Measurements from ENCODE around the gene ACSS1. TPM values are rescaled to one million over a fixed set of nuclear protein-coding genes. Genes with fewer than 3 reads are reported as not detected.

Gene ACSS1
- polyA plus RNA-seq, 1 donor from 2014 or later: 59.8 TPM

GRCh38 chr20:24999568-24999967 lies 58.4 kb downstream of the ACSS1 start:
- H3K4me3 Mint-ChIP-seq: no peak overlapping the region
- H3K9me3 Mint-ChIP-seq: no peaks in the 10 kb centered on the region
- peaks cover 6 to 12% (median 9%) of the 10 kb centered on the region in 3 donors for H3K4me1 Mint-ChIP-seq
- peaks cover 8% of the 10 kb centered on the region for H3K36me3 Mint-ChIP-seq
- no peak overlapping the region for H3K27ac Mint-ChIP-seq
- no peaks in the 10 kb centered on the region for H3K27me3 Mint-ChIP-seq

- no peak overlapping the region for H3K27ac Mint-ChIP-seq
- no peaks in the 10 kb centered on the region for H3K9me3 Mint-ChIP-seq
- H3K36me3 Mint-ChIP-seq: peaks cover 8% of the 10 kb centered on the region
- H3K4me1 Mint-ChIP-seq: peaks cover 6 to 16% (median 10%) of the 10 kb centered on the region in 3 donors
- H3K4me3 Mint-ChIP-seq: no peak overlapping the region
- no peaks in the 10 kb centered on the region for H3K27me3 Mint-ChIP-seq
These were observed 59.1 kb downstream of the ACSS1 start for GRCh38 chr20:24998631-24999445.

GRCh38 chr20:24998121-24998520 lies 59.8 kb downstream of the ACSS1 start:
- Mint-ChIP-seq H3K9me3 (no peaks in the 10 kb centered on the region), H3K27ac (no peak overlapping the region), H3K27me3 (no peaks in the 10 kb centered on the region), H3K4me3 (no peak overlapping the region), H3K4me1 (peaks cover 11 to 23% (median 16%) of the 10 kb centered on the region in 3 donors), H3K36me3 (peaks cover 6% of the 10 kb centered on the region)

GRCh38 chr20:24996449-24997377 lies 61.2 kb downstream of the ACSS1 start:
- Mint-ChIP-seq H3K27ac (no peak overlapping the region), H3K27me3 (no peaks in the 10 kb centered on the region), H3K9me3 (no peaks in the 10 kb centered on the region), H3K4me1 (peaks cover 12 to 25% (median 19%) of the 10 kb centered on the region in 3 donors), H3K4me3 (no peak overlapping the region), H3K36me3 (no peaks in the 10 kb centered on the region)

GRCh38 chr20:24995741-24996448 lies 62.0 kb downstream of the ACSS1 start:
- Mint-ChIP-seq H3K4me1 (peaks cover 20 to 32% (median 25%) of the 10 kb centered on the region in 3 donors), H3K9me3 (no peaks in the 10 kb centered on the region), H3K27me3 (no peaks in the 10 kb centered on the region), H3K4me3 (no peak overlapping the region), H3K36me3 (no peaks in the 10 kb centered on the region), H3K27ac (no peak overlapping the region)

GRCh38 chr20:24994470-24995368 lies 63.2 kb downstream of the ACSS1 start:
- peaks cover 26 to 37% (median 33%) of the 10 kb centered on the region in 3 donors for H3K4me1 Mint-ChIP-seq
- no peaks in the 10 kb centered on the region for H3K36me3 Mint-ChIP-seq
- H3K27me3 Mint-ChIP-seq: no peaks in the 10 kb centered on the region
- no peaks in the 10 kb centered on the region for H3K9me3 Mint-ChIP-seq
- H3K27ac Mint-ChIP-seq: peak overlapping the region; percentile 67 to 98 (median 95)
- H3K4me3 Mint-ChIP-seq: peak overlapping the region; percentile 35 to 97 (median 75)

- Mint-ChIP-seq H3K9me3 (no peaks in the 10 kb centered on the region), H3K27ac (peak overlapping the region in 2 of 3 donors; percentile 95 to 98), H3K4me3 (peak overlapping the region; percentile 42 to 97 (median 75)), H3K36me3 (no peaks in the 10 kb centered on the region), H3K27me3 (no peaks in the 10 kb centered on the region), H3K4me1 (peaks cover 26 to 37% (median 33%) of the 10 kb centered on the region in 3 donors)
These were observed 63.8 kb downstream of the ACSS1 start for GRCh38 chr20:24994186-24994465.

GRCh38 chr20:24993337-24994185 lies 64.4 kb downstream of the ACSS1 start:
- Mint-ChIP-seq H3K9me3 (no peaks in the 10 kb centered on the region), H3K27me3 (no peaks in the 10 kb centered on the region), H3K4me1 (peaks cover 30 to 33% (median 30%) of the 10 kb centered on the region in 3 donors), H3K27ac (peak overlapping the region; percentile 95 to 99 (median 98)), H3K36me3 (no peaks in the 10 kb centered on the region), H3K4me3 (peak overlapping the region; percentile 91 to 98 (median 96))

GRCh38 chr20:24992487-24993205 lies 65.3 kb downstream of the ACSS1 start, which contains the start of gene APMAP:
Gene APMAP (minus strand): TSS chr20:24992751. CDS start chr20:24992688, 63 bp downstream.
- H3K4me1 Mint-ChIP-seq: peaks cover 31 to 36% (median 36%) of the 10 kb centered on the region in 3 donors
- H3K27ac Mint-ChIP-seq: peak within 1 kb of the TSS; percentile 95 to 99 (median 98)
- no peaks in the 10 kb centered on the region for H3K36me3 Mint-ChIP-seq
- no peaks in the 10 kb centered on the region for H3K27me3 Mint-ChIP-seq
- peak within 1 kb of the TSS; percentile 91 to 98 (median 96) for H3K4me3 Mint-ChIP-seq
- no peaks in the 10 kb centered on the region for H3K9me3 Mint-ChIP-seq

- Mint-ChIP-seq H3K36me3 (no peaks in the 10 kb centered on the region), H3K27me3 (no peaks in the 10 kb centered on the region), H3K9me3 (no peaks in the 10 kb centered on the region), H3K4me1 (peaks cover 31 to 38% (median 36%) of the 10 kb centered on the region in 3 donors), H3K27ac (peak overlapping the region; percentile 84 to 98 (median 95)), H3K4me3 (peak overlapping the region; percentile 91 to 98 (median 96))
These were observed 65.9 kb downstream of the ACSS1 start for GRCh38 chr20:24991897-24992486.

GRCh38 chr20:24990810-24991252 lies 67.1 kb downstream of the ACSS1 start:
- H3K9me3 Mint-ChIP-seq: no peaks in the 10 kb centered on the region
- peak overlapping the region; percentile 6 to 98 (median 62) for H3K4me3 Mint-ChIP-seq
- H3K27ac Mint-ChIP-seq: peak overlapping the region in 1 of 3 donors; percentile 5
- no peaks in the 10 kb centered on the region for H3K27me3 Mint-ChIP-seq
- no peaks in the 10 kb centered on the region for H3K36me3 Mint-ChIP-seq
- H3K4me1 Mint-ChIP-seq: peaks cover 31 to 42% (median 36%) of the 10 kb centered on the region in 3 donors

GRCh38 chr20:24989162-24989561 lies 68.8 kb downstream of the ACSS1 start:
- Mint-ChIP-seq H3K27me3 (no peaks in the 10 kb centered on the region), H3K9me3 (no peaks in the 10 kb centered on the region), H3K4me3 (no peak overlapping the region), H3K4me1 (peaks cover 25 to 44% (median 36%) of the 10 kb centered on the region in 3 donors), H3K36me3 (peaks cover 1% of the 10 kb centered on the region), H3K27ac (peak overlapping the region in 1 of 3 donors; percentile 56)

Measured in IgD-negative memory B cell (primary cell).